K562 (cell line): ENCODE data around the gene C16orf74. TPM values are rescaled to one million over a fixed set of nuclear protein-coding genes. Genes with fewer than 3 reads are reported as not detected.

Source experiments
- ATAC-seq: fragments of 200-7000 bp; cut with Tn5 transposase; 3 replicates; pipeline ENCODE4 v1.9.1; 2020; ENCODE audit warnings: moderate library complexity
- BruUV-seq: library from RNA; stranded (reverse); fragments of 400-500 nt; replicated peaks from 2 replicates; lab custom pipeline; 2021; lab: Mats Ljungman, UMichigan
- CTCF ChIA-PET: fragments of 300-600 bp; formaldehyde crosslinking; extraction: SDS; loops from one replicate; lab custom pipeline; 2021; ENCODE audit warnings: low intra/inter-chr PET ratio; lab: Yijun Ruan, JAX
- POLR2A ChIA-PET: fragments of 300-600, 350-650 bp; sonication (Branson Sonifier 250); formaldehyde crosslinking; extraction: SDS; loops from one replicate; lab custom pipeline; 2021; ENCODE audit warnings: antibody characterized with exemption, inconsistent platforms; lab: Yijun Ruan, JAX
- DNase-seq, 4 experiments: peaks; one replicate each; pipeline versions ENCODE4 v3.0.0 to v3.0.0-alpha.2; 2011 to 2018; ENCODE audit warnings: low spot score in 3 of 4, mixed read lengths in 3 of 4; ENCODE audit errors: extremely low read depth in 1 of 4
- FAIRE-seq: peaks from 2 replicates; lab custom pipeline; 2011; peaks lifted over from hg19 to GRCh38; lab: Jason Lieb, UNC
- H2AFZ ChIP-seq: 2 replicates; pipeline ENCODE4 v1.6.0; 2011; ENCODE audit warnings: low read depth, low read length, control low read depth, inconsistent platforms
- H3K27ac ChIP-seq: fragments of 200-600 bp; 3 replicates; pipeline ENCODE4 v1.8.0; 2011; ENCODE audit warnings: low read depth, mild to moderate bottlenecking, control low read depth, inconsistent platforms, low read length, moderate library complexity, mixed read lengths; ENCODE audit errors: extremely low read depth
- H3K27me3 ChIP-seq, 2 experiments: fragments of 300-600 bp in 1 of 2; 2 replicates in 1 of 2; 3 replicates in 1 of 2; pipeline versions ENCODE4 v1.6.0 to v1.8.0; 2011; ENCODE audit warnings: inconsistent platforms in 2 of 2, low read length in 2 of 2, mild to moderate bottlenecking in 1 of 2, mixed read lengths in 1 of 2, moderate library complexity in 1 of 2; ENCODE audit not compliant: control insufficient read depth in 2 of 2, insufficient read depth in 2 of 2
- H3K36me3 ChIP-seq: fragments of 300-600 bp; 3 replicates; pipeline ENCODE4 v1.8.0; 2011; ENCODE audit warnings: mild to moderate bottlenecking, low read length, inconsistent platforms; ENCODE audit not compliant: control insufficient read depth, insufficient read depth
- H3K4me1 ChIP-seq, 2 experiments: fragments of 200-600 bp in 1 of 2; replicated peaks in 1 of 2; 2 replicates in 1 of 2; 3 replicates in 1 of 2; pipeline versions ENCODE4 v1.5.1 to v1.8.0; 2011; ENCODE audit warnings: inconsistent platforms in 2 of 2, low read length in 2 of 2, mild to moderate bottlenecking in 1 of 2, mixed read lengths in 1 of 2, moderate library complexity in 1 of 2; ENCODE audit not compliant: control insufficient read depth in 2 of 2, insufficient read depth in 2 of 2
- H3K4me2 ChIP-seq: 2 replicates; pipeline ENCODE4 v1.6.1; 2011; ENCODE audit warnings: low read length, control low read depth, inconsistent platforms, mixed read lengths; ENCODE audit not compliant: insufficient read depth
- H3K4me3 ChIP-seq: fragments of 200-600 bp; sonication (generic), shearing (Covaris generic); 2 replicates; pipeline ENCODE4 v1.5.1; 2016; ENCODE audit warnings: control low read depth, inconsistent platforms
- H3K79me2 ChIP-seq: fragments of 200-600 bp; 3 replicates; pipeline ENCODE4 v1.8.0; 2011; ENCODE audit warnings: low read length, inconsistent platforms; ENCODE audit not compliant: control insufficient read depth, insufficient read depth
- H3K9ac ChIP-seq, 2 experiments: 2 replicates each; pipeline versions ENCODE4 v1.6.0 to v1.6.1; 2011; ENCODE audit warnings: low read depth in 2 of 2, low read length in 2 of 2, control low read depth in 1 of 2, inconsistent platforms in 1 of 2, mild to moderate bottlenecking in 1 of 2, mixed read lengths in 1 of 2; ENCODE audit not compliant: insufficient read depth in 1 of 2
- H3K9me1 ChIP-seq: one replicate; pipeline ENCODE4 v1.6.0; 2011; ENCODE audit warnings: inconsistent platforms, mild to moderate bottlenecking, low read length, moderate library complexity; ENCODE audit not compliant: control insufficient read depth, insufficient read depth
- H3K9me3 ChIP-seq: replicated peaks from 2 replicates; pipeline ENCODE4 v1.5.1; 2011; ENCODE audit warnings: low read depth, low read length, inconsistent platforms; ENCODE audit not compliant: control insufficient read depth, insufficient read depth
- H4K20me1 ChIP-seq: replicated peaks from 2 replicates; pipeline ENCODE4 v1.6.1; 2011; ENCODE audit warnings: low read length, inconsistent platforms, mixed read lengths; ENCODE audit not compliant: control insufficient read depth, insufficient read depth
- CHCHD3 ChIP-seq: fragments of 250-450 bp; sonication (Bioruptor Pico); IDR thresholded peaks from 2 replicates; pipeline ENCODE4 v2.1.2; 2022; ENCODE audit warnings: mild to moderate bottlenecking
- E2F5 ChIP-seq: sonication (generic); formaldehyde crosslinking; IDR thresholded peaks from 2 replicates; pipeline ENCODE4 v1.8.0; 2022; ENCODE audit warnings: mild to moderate bottlenecking, missing genetic modification reagents
- FIP1L1 ChIP-seq: fragments of 200-400 bp; formaldehyde crosslinking; IDR thresholded peaks from 2 replicates; pipeline ENCODE4 v1.6.1; 2018; ENCODE audit warnings: mild to moderate bottlenecking, low read depth, low read length; ENCODE audit not compliant: poor library complexity, severe bottlenecking
- FOXO4 ChIP-seq: fragments of 450-650 bp; formaldehyde crosslinking; IDR thresholded peaks from 2 replicates; pipeline ENCODE4 v1.4.0; 2020; ENCODE audit warnings: mild to moderate bottlenecking, moderate library complexity
- HMGXB4 ChIP-seq: sonication (generic); formaldehyde crosslinking; IDR thresholded peaks from 2 replicates; pipeline ENCODE4 v1.8.1; 2023; ENCODE audit warnings: mild to moderate bottlenecking, missing genetic modification reagents
- HNRNPK ChIP-seq: fragments of 200-400 bp; formaldehyde crosslinking; IDR thresholded peaks from one replicate; pipeline ENCODE4 v1.6.1; 2018; ENCODE audit warnings: mild to moderate bottlenecking, low read depth, low read length; ENCODE audit not compliant: poor library complexity, severe bottlenecking
- KDM1A ChIP-seq, 2 experiments: fragments of 450-650 bp; IDR thresholded peaks; 2 replicates each; pipeline ENCODE4 v1.6.1; 2016; ENCODE audit warnings: mild to moderate bottlenecking in 2 of 2
- L3MBTL2 ChIP-seq: fragments of 450-650 bp; IDR thresholded peaks from 2 replicates; pipeline ENCODE4 v1.6.1; 2016; ENCODE audit warnings: mild to moderate bottlenecking, moderate library complexity
- MCM7 ChIP-seq, 2 experiments: fragments of 450-650 bp; IDR thresholded peaks; 2 replicates each; pipeline ENCODE4 v1.6.1; 2016 to 2018
- RBFOX2 ChIP-seq: fragments of 200-400 bp; formaldehyde crosslinking; IDR thresholded peaks from 2 replicates; pipeline ENCODE4 v1.6.1; 2017; ENCODE audit warnings: low read depth, mild to moderate bottlenecking, low read length, moderate library complexity
- SAFB2 ChIP-seq: fragments of 200-400 bp; formaldehyde crosslinking; IDR thresholded peaks from 2 replicates; pipeline ENCODE4 v1.6.1; 2018; ENCODE audit warnings: borderline replicate concordance, low read length, low read depth, moderate library complexity; ENCODE audit not compliant: severe bottlenecking
- SIN3A ChIP-seq, 2 experiments: fragments of 150-350 bp in 1 of 2; IDR thresholded peaks; 2 replicates each; pipeline ENCODE4 v1.6.1; 2011 to 2016; ENCODE audit warnings: borderline replicate concordance in 2 of 2, low read depth in 2 of 2, low read length in 2 of 2, mild to moderate bottlenecking in 2 of 2, moderate library complexity in 2 of 2; ENCODE audit not compliant: control insufficient read depth in 1 of 2
- TCF7 ChIP-seq: sonication (generic); IDR thresholded peaks from 2 replicates; pipeline ENCODE4 v1.6.1; 2016; ENCODE audit warnings: antibody characterized with exemption, borderline replicate concordance
- ZNF347 ChIP-seq: fragments of 450-650 bp; formaldehyde crosslinking; IDR thresholded peaks from 2 replicates; pipeline ENCODE4 v1.4.0; 2020; ENCODE audit warnings: low read depth, mild to moderate bottlenecking, moderate library complexity
- WGBS: fragments of 100-300 bp; shearing (Covaris generic); methylation state at CpG from one replicate; pipeline ENCODE4 v1.1.6; 2016; ENCODE audit warnings: low coverage, mixed read lengths; ENCODE audit not compliant: insufficient coverage; ENCODE audit errors: missing lambda C conversion rate; 5-methylcytosine and 5-hydroxymethylcytosine counted together
- in situ Hi-C: fragments of 300-500 bp; cut with MboI; formaldehyde crosslinking; loops from 4 replicates; pipeline ENCODE4 v1.15.0; 2018; ENCODE audit warnings: inconsistent platforms, mixed read lengths
- intact Hi-C: fragments of 100-400 bp; cut with micrococcal nuclease; formaldehyde crosslinking; loops from 2 replicates; pipeline ENCODE4 v1.14.2; 2022
- polyA plus RNA-seq, 8 experiments: library from polyadenylated mRNA; depleted of rRNA in 4 of 8; stranded (reverse) in 5 of 8; unstranded in 3 of 8; fragments of >200 nt; fragmentation: Nextera tagmentation in 2 of 8; fragmentation: Illumina TruSeq in 1 of 8; extraction: Ambion mirVana in 2 of 8; extraction: Trizol in 1 of 8; gene quantifications; 2 replicates each; pipeline versions ENCODE4 v1.2.1 to v1.2.3, GENCODE V29; 2011 to 2014; ENCODE audit warnings: inconsistent platforms in 1 of 8, missing spikeins in 1 of 8
- total RNA-seq, 7 experiments: library from RNA; depleted of rRNA in 6 of 7; stranded (reverse); fragments of >200 nt in 6 of 7; fragmentation: Illumina TruSeq in 2 of 7; extraction: Trizol in 2 of 7; gene quantifications; 2 replicates each; pipeline versions ENCODE4 v1.2.1 to v1.2.3, GENCODE V29; 2011 to 2021; ENCODE audit warnings: low replicate concordance in 1 of 7

The C16orf74 gene
- total and polyA plus RNA-seq, 9 of the 15 experiments (the other 6 are each of a cell fraction or from before 2014, with no cell fraction given), result not detected

GRCh38 chr16:85689285-85689949, 61.5 kb downstream of the C16orf74 start (continued):
- TF ChIP-seq HMGXB4, result no peak
- peak in 1 of 2 experiments; percentile 3; a peak in 1 of 4 replicates for TF ChIP-seq SIN3A (IDR thresholded peaks at IDR 0.05; ENCODE audit: borderline replicate concordance in 2 of 2, control insufficient read depth in 1 of 2, low read depth in 2 of 2, low read length in 2 of 2)

GRCh38 chr16:85688586-85689284, 62.2 kb downstream of the C16orf74 start, which contains the start of gene GINS2:
Gene GINS2 (minus strand): TSS chr16:85688954. CDS start chr16:85688898, 56 bp downstream.
- Histone ChIP-seq H3K27ac (peak within 1 kb of the TSS; percentile 89), H2AFZ (peak within 1 kb of the TSS; percentile 94), H4K20me1 (peaks cover 12% of the 10 kb centered on the region; the same call in 1 of the 2 replicates), H3K9me3 (no peaks in the 10 kb centered on the region), H3K4me2 (peak within 1 kb of the TSS; percentile 88), H3K4me1 (peaks cover 17 to 33% of the 10 kb centered on the region in 2 experiments; a peak in 4 of 5 replicates), H3K4me3 (peak within 1 kb of the TSS; percentile 90), H3K27me3 (no peaks in the 10 kb centered on the region), H3K9me1 (peaks cover 3% of the 10 kb centered on the region), H3K79me2 (peaks cover 48% of the 10 kb centered on the region), H3K9ac (peak within 1 kb of the TSS; percentile 84 to 99), H3K36me3 (peaks cover 36% of the 10 kb centered on the region; the same call in 2 of the 3 replicates)
- ChIA-PET CTCF (no interaction called here), POLR2A (interaction anchor here (0.6 to 1.9 kb wide), 7 partner anchors 8 to 1684 kb away, joined by 3 to 9 read pairs (median 3); no protein-coding TSS in a partner anchor)
- DNase-seq (peak; percentile 95 to 98 (median 98)), ATAC-seq (peak; percentile 98), FAIRE-seq (peak; percentile 54)
- BruUV-seq, result TSS peak; percentile 45
- 2% methylated on average over 41 of the region's 86 CpGs for WGBS
- intact Hi-C loops, result no loop called here
- in situ Hi-C loops, result no loop called here
- TF ChIP-seq ZNF347 (CRISPR knock-in tag), result no peak
- TF ChIP-seq E2F5 (CRISPR knock-in tag), result no peak
- TF ChIP-seq CHCHD3, result no peak
- peak; percentile 97 for TF ChIP-seq L3MBTL2
- TF ChIP-seq FIP1L1, result peak; percentile 72
- no peak for TF ChIP-seq HNRNPK
- no peak for TF ChIP-seq SAFB2
- no peak for TF ChIP-seq FOXO4 (CRISPR knock-in tag)
- peak; percentile 90 for TF ChIP-seq RBFOX2
- no peak for TF ChIP-seq MCM7 (IDR thresholded peaks at IDR 0.05)
- TF ChIP-seq TCF7, result no peak
- no peak for TF ChIP-seq KDM1A (IDR thresholded peaks at IDR 0.05)
